ENCODE data around the gene NAA25. TPM values are rescaled to one million over a fixed set of nuclear protein-coding genes. Genes with fewer than 3 reads are reported as not detected.

The NAA25 gene
- polyA plus RNA-seq, 1 donor from 2014 or later, result 30.7 TPM

DNA sequence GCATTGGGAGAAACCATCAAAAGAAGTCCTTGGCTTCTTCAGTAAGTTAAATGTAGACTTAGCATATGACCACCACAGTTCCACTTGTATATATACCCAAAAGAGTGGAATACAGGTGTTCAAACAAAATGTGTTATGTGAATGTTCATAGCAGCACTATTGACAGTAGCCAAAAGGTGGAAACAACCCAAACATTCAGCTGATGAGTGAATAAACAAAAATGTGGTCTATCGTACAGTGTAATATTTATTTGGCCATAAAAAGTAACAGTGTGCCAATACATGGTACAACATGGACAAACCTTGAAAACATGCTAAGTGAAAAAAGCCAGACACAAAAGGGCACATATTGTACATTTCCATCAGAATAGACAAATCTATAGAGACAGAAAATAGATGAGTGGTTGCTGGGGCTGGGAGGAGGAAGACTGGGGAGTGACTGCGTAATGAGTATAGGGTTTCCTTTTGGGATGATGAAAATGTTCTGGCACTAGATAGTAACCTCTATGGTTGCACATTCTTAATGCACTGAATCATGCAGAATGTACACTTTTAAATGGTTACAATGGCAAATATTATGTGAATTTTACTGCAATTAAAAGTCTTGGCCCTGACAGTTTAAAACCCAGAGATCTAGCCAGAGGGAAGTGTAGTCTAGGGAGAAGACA is 89.9 kb downstream of the NAA25 start:
- Histone ChIP-seq H3K36me3 (ENCODE audit: insufficient read depth, low read length) (peaks cover 9% of the 10 kb centered on the region), H4K20me1 (ENCODE audit: insufficient read depth) (peaks cover 3% of the 10 kb centered on the region), H3K27ac (ENCODE audit: low read length) (no peak overlapping the region), H3K9me2 (ENCODE audit: insufficient read depth, low read length) (no peaks in the 10 kb centered on the region), H3K4me3 (ENCODE audit: low read length) (no peak overlapping the region), H3F3A (ENCODE audit: insufficient read depth, low read length, poor library complexity, severe bottlenecking) (no peaks in the 10 kb centered on the region), H2AFZ (ENCODE audit: low read depth, low read length) (no peak overlapping the region), H3K27me3 (ENCODE audit: insufficient read depth, low read depth, low read length) (no peaks in the 10 kb centered on the region), H3K9me3 (ENCODE audit: low read length) (no peaks in the 10 kb centered on the region), H3K4me2 (ENCODE audit: low read length) (no peak overlapping the region), H3K79me2 (replicated peaks; ENCODE audit: insufficient read depth, low read length) (peaks cover 38% of the 10 kb centered on the region), H3K9ac (ENCODE audit: low read length) (no peak overlapping the region)
- TF ChIP-seq, protein P1, sequence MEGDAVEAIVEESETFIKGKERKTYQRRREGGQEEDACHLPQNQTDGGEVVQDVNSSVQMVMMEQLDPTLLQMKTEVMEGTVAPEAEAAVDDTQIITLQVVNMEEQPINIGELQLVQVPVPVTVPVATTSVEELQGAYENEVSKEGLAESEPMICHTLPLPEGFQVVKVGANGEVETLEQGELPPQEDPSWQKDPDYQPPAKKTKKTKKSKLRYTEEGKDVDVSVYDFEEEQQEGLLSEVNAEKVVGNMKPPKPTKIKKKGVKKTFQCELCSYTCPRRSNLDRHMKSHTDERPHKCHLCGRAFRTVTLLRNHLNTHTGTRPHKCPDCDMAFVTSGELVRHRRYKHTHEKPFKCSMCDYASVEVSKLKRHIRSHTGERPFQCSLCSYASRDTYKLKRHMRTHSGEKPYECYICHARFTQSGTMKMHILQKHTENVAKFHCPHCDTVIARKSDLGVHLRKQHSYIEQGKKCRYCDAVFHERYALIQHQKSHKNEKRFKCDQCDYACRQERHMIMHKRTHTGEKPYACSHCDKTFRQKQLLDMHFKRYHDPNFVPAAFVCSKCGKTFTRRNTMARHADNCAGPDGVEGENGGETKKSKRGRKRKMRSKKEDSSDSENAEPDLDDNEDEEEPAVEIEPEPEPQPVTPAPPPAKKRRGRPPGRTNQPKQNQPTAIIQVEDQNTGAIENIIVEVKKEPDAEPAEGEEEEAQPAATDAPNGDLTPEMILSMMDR (IDR thresholded peaks at IDR 0.05; ENCODE audit: poor library complexity, severe bottlenecking), result no peak
- TF ChIP-seq, protein P2, sequence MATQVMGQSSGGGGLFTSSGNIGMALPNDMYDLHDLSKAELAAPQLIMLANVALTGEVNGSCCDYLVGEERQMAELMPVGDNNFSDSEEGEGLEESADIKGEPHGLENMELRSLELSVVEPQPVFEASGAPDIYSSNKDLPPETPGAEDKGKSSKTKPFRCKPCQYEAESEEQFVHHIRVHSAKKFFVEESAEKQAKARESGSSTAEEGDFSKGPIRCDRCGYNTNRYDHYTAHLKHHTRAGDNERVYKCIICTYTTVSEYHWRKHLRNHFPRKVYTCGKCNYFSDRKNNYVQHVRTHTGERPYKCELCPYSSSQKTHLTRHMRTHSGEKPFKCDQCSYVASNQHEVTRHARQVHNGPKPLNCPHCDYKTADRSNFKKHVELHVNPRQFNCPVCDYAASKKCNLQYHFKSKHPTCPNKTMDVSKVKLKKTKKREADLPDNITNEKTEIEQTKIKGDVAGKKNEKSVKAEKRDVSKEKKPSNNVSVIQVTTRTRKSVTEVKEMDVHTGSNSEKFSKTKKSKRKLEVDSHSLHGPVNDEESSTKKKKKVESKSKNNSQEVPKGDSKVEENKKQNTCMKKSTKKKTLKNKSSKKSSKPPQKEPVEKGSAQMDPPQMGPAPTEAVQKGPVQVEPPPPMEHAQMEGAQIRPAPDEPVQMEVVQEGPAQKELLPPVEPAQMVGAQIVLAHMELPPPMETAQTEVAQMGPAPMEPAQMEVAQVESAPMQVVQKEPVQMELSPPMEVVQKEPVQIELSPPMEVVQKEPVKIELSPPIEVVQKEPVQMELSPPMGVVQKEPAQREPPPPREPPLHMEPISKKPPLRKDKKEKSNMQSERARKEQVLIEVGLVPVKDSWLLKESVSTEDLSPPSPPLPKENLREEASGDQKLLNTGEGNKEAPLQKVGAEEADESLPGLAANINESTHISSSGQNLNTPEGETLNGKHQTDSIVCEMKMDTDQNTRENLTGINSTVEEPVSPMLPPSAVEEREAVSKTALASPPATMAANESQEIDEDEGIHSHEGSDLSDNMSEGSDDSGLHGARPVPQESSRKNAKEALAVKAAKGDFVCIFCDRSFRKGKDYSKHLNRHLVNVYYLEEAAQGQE (IDR thresholded peaks at IDR 0.05; ENCODE audit: borderline replicate concordance), result no peak
- TF ChIP-seq TAF1 (IDR thresholded peaks at IDR 0.05; ENCODE audit: low read depth), result no peak
- no peak for TF ChIP-seq RAD21 (conservative IDR thresholded peaks at IDR 0.05)
- no peak for TF ChIP-seq EP300 (conservative IDR thresholded peaks at IDR 0.05; ENCODE audit: poor library complexity, severe bottlenecking)
- TF ChIP-seq POLR2AphosphoS5 (IDR thresholded peaks at IDR 0.05), result no peak
- no peak for TF ChIP-seq EZH2 (IDR thresholded peaks at IDR 0.05; ENCODE audit: borderline replicate concordance, insufficient read depth, low read length, poor library complexity, severe bottlenecking)
- no peak for TF ChIP-seq MXI1 (conservative IDR thresholded peaks at IDR 0.05; ENCODE audit: poor library complexity, severe bottlenecking)
- no peak for TF ChIP-seq SMC3 (conservative IDR thresholded peaks at IDR 0.05; ENCODE audit: poor library complexity)

DNA sequence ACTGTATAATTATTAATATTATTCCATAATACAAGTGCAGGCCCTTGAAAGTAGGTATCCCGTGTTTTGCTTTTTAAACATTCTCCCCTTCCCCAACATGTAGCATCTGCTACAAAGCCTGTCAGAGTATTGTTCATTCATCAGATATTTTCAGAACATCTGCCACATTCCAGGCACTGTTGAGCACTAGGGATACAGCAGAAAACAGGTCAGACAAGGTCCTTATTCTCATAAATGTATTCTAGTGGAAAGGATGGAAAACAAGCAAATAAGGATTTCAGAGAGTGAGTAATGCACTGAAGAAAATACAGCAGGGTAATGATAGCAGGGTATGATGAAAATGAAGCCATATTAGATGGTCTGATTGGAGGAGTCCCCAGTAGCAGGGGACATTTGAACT is 91.5 kb downstream of the NAA25 start:
- Histone ChIP-seq H3F3A (ENCODE audit: insufficient read depth, low read length, poor library complexity, severe bottlenecking) (peaks cover 3% of the 10 kb centered on the region), H3K4me2 (ENCODE audit: low read length) (no peak overlapping the region), H3K9ac (ENCODE audit: low read length) (no peak overlapping the region), H3K36me3 (ENCODE audit: insufficient read depth, low read length) (peaks cover 9% of the 10 kb centered on the region), H3K79me2 (replicated peaks; ENCODE audit: insufficient read depth, low read length) (peaks cover 38% of the 10 kb centered on the region), H3K9me3 (ENCODE audit: low read length) (no peaks in the 10 kb centered on the region), H3K4me3 (ENCODE audit: low read length) (no peak overlapping the region), H2AFZ (ENCODE audit: low read depth, low read length) (no peak overlapping the region), H3K9me2 (ENCODE audit: insufficient read depth, low read length) (no peaks in the 10 kb centered on the region), H3K27me3 (ENCODE audit: insufficient read depth, low read depth, low read length) (no peaks in the 10 kb centered on the region), H3K27ac (ENCODE audit: low read length) (no peak overlapping the region), H4K20me1 (ENCODE audit: insufficient read depth) (peaks cover 3% of the 10 kb centered on the region)
- TF ChIP-seq MXI1 (conservative IDR thresholded peaks at IDR 0.05; ENCODE audit: poor library complexity, severe bottlenecking) (no peak), POLR2AphosphoS5 (IDR thresholded peaks at IDR 0.05) (no peak), RAD21 (conservative IDR thresholded peaks at IDR 0.05) (no peak), EZH2 (IDR thresholded peaks at IDR 0.05; ENCODE audit: borderline replicate concordance, insufficient read depth, low read length, poor library complexity, severe bottlenecking) (no peak), TAF1 (IDR thresholded peaks at IDR 0.05; ENCODE audit: low read depth) (no peak), SMC3 (conservative IDR thresholded peaks at IDR 0.05; ENCODE audit: poor library complexity) (no peak), EP300 (conservative IDR thresholded peaks at IDR 0.05; ENCODE audit: poor library complexity, severe bottlenecking) (no peak)
- TF ChIP-seq, protein P2 (IDR thresholded peaks at IDR 0.05; ENCODE audit: borderline replicate concordance), result no peak
- TF ChIP-seq, protein P1 (IDR thresholded peaks at IDR 0.05; ENCODE audit: poor library complexity, severe bottlenecking), result no peak
